IMR-90 (cell line): ENCODE data around the gene FLCN. TPM values are rescaled to one million over a fixed set of nuclear protein-coding genes. Genes with fewer than 3 reads are reported as not detected.

Experiments used
- ATAC-seq: fragments of 200-7000 bp; cut with Tn5 transposase; 2 replicates; pipeline ENCODE4 v1.9.1; 2020; ENCODE audit warnings: low read depth, mild to moderate bottlenecking, moderate library complexity
- BruUV-seq: library from RNA; stranded (reverse); fragments of 400-500 nt; replicated peaks from 2 replicates; lab custom pipeline; 2021; lab: Mats Ljungman, UMichigan
- CTCF ChIA-PET: fragments of 300-600 bp; formaldehyde crosslinking; extraction: SDS; loops from one replicate; lab custom pipeline; 2021; ENCODE audit warnings: antibody characterized with exemption; lab: Yijun Ruan, JAX
- POLR2A ChIA-PET: fragments of 300-600 bp; sonication (Branson Sonifier 250); formaldehyde crosslinking; loops from one replicate; lab custom pipeline; 2022; ENCODE audit warnings: antibody characterized with exemption; ENCODE audit not compliant: unreplicated experiment; lab: Charles Lee
- DNase-seq: peaks from one replicate; pipeline ENCODE4 v3.0.0; 2013
- H2AFZ ChIP-seq: replicated peaks from 2 replicates; pipeline ENCODE3; 2013; ENCODE audit warnings: low read length, mild to moderate bottlenecking; ENCODE audit not compliant: poor library complexity
- H2AK5ac ChIP-seq: 2 replicates; pipeline ENCODE4 v1.6.1; 2013; ENCODE audit warnings: low read depth, low read length, inconsistent platforms
- H2AK9ac ChIP-seq: replicated peaks from 2 replicates; pipeline ENCODE3; 2013; ENCODE audit warnings: mild to moderate bottlenecking, low read depth, low read length, moderate library complexity; ENCODE audit not compliant: poor library complexity
- H2BK120ac ChIP-seq: 2 replicates; pipeline ENCODE4 v1.6.1; 2013; ENCODE audit warnings: low read depth, low read length, inconsistent platforms
- H2BK15ac ChIP-seq: 3 replicates; pipeline ENCODE4 v1.6.1; 2013; ENCODE audit warnings: low read depth, low read length, inconsistent platforms
- H2BK20ac ChIP-seq: 2 replicates; pipeline ENCODE4 v1.6.1; 2013; ENCODE audit warnings: low read depth, mild to moderate bottlenecking, inconsistent platforms, low read length, moderate library complexity
- H2BK5ac ChIP-seq: 2 replicates; pipeline ENCODE4 v1.6.1; 2013; ENCODE audit warnings: mild to moderate bottlenecking, low read depth, low read length, inconsistent platforms; ENCODE audit not compliant: poor library complexity, severe bottlenecking
- H3K14ac ChIP-seq: replicated peaks from 2 replicates; pipeline ENCODE4 v1.6.1; 2013; ENCODE audit warnings: low read depth, low read length, inconsistent platforms
- H3K18ac ChIP-seq: 2 replicates; pipeline ENCODE4 v1.6.1; 2013; ENCODE audit warnings: low read depth, low read length, control low read depth
- H3K23ac ChIP-seq: 2 replicates; pipeline ENCODE4 v1.6.1; 2013; ENCODE audit warnings: low read depth, low read length, inconsistent platforms
- H3K27ac ChIP-seq: 2 replicates; pipeline ENCODE4 v1.5.1; 2013; ENCODE audit warnings: mild to moderate bottlenecking, control low read depth, low read length; ENCODE audit not compliant: insufficient read depth
- H3K27me3 ChIP-seq: 2 replicates; pipeline ENCODE4 v1.6.1; 2013; ENCODE audit warnings: low read length; ENCODE audit not compliant: control insufficient read depth, insufficient read depth
- H3K36me3 ChIP-seq: 2 replicates; pipeline ENCODE4 v1.6.1; 2013; ENCODE audit warnings: low read length, mixed read lengths; ENCODE audit not compliant: control insufficient read depth, insufficient read depth
- H3K4ac ChIP-seq: 2 replicates; pipeline ENCODE4 v1.6.1; 2013; ENCODE audit warnings: low read depth, low read length, inconsistent platforms
- H3K4me1 ChIP-seq: 2 replicates; pipeline ENCODE4 v1.6.1; 2013; ENCODE audit warnings: low read length, mixed read lengths; ENCODE audit not compliant: control insufficient read depth, insufficient read depth
- H3K4me2 ChIP-seq: 2 replicates; pipeline ENCODE4 v1.6.1; 2013; ENCODE audit warnings: low read depth, mild to moderate bottlenecking, control low read depth, low read length, moderate library complexity
- H3K4me3 ChIP-seq: 2 replicates; pipeline ENCODE4 v1.5.1; 2013; ENCODE audit warnings: low read depth, mild to moderate bottlenecking, control low read depth, low read length, moderate library complexity; ENCODE audit not compliant: insufficient read depth
- H3K56ac ChIP-seq: 2 replicates; pipeline ENCODE4 v1.6.1; 2013; ENCODE audit warnings: low read length, inconsistent platforms; ENCODE audit not compliant: insufficient read depth; ENCODE audit errors: extremely low read depth
- H3K79me1 ChIP-seq, 2 experiments: 2 replicates each; pipeline ENCODE4 v1.6.1; 2013; ENCODE audit warnings: low read length in 2 of 2, inconsistent platforms in 1 of 2, low read depth in 1 of 2
- H3K9ac ChIP-seq: 2 replicates; pipeline ENCODE4 v1.6.1; 2013; ENCODE audit warnings: low read depth, low read length, control low read depth
- H3K9me1 ChIP-seq: 2 replicates; pipeline ENCODE4 v1.6.1; 2013; ENCODE audit warnings: low read length, inconsistent platforms; ENCODE audit not compliant: insufficient read depth
- H3K9me3 ChIP-seq: 2 replicates; pipeline ENCODE4 v1.6.1; 2013; ENCODE audit warnings: low read length; ENCODE audit not compliant: control insufficient read depth, insufficient read depth
- H4K20me1 ChIP-seq: 2 replicates; pipeline ENCODE4 v1.6.1; 2013; ENCODE audit warnings: low read length, inconsistent platforms; ENCODE audit not compliant: insufficient read depth
- H4K5ac ChIP-seq: 2 replicates; pipeline ENCODE4 v1.6.1; 2013; ENCODE audit warnings: mild to moderate bottlenecking, low read depth, low read length, control low read depth
- H4K8ac ChIP-seq, 2 experiments: 2 replicates each; pipeline ENCODE4 v1.6.1; 2013; ENCODE audit warnings: low read depth in 2 of 2, low read length in 2 of 2, control low read depth in 1 of 2, inconsistent platforms in 1 of 2
- H4K91ac ChIP-seq: 2 replicates; pipeline ENCODE4 v1.6.1; 2013; ENCODE audit warnings: low read depth, low read length, inconsistent platforms; ENCODE audit not compliant: insufficient read depth
- BHLHE40 ChIP-seq: fragments of 150-350 bp; IDR thresholded peaks from 2 replicates; pipeline ENCODE4 v1.6.1; 2016; ENCODE audit warnings: mild to moderate bottlenecking, low read depth, low read length
- NFE2L2 ChIP-seq: fragments of 150-350 bp; IDR thresholded peaks from 2 replicates; pipeline ENCODE4 v1.6.1; 2016; ENCODE audit warnings: low read depth, mild to moderate bottlenecking, low read length
- WGBS, 2 experiments: methylation state at CpG; one replicate each; pipeline versions ENCODE4 v1.1.5 to v1.1.7; 2013; ENCODE audit warnings: missing lambda C conversion rate in 2 of 2; ENCODE audit not compliant: insufficient read length in 1 of 2; ENCODE audit errors: extremely low coverage in 2 of 2; 5-methylcytosine and 5-hydroxymethylcytosine counted together
- dilution Hi-C: fragments of 300-500 bp; cut with HindIII; formaldehyde crosslinking; loops from one replicate; pipeline ENCODE4 v1.14.3; 2018; ENCODE audit warnings: low sequenced_read_pairs; ENCODE audit not compliant: unreplicated experiment
- in situ Hi-C: fragments of 300-500 bp; cut with MboI; formaldehyde crosslinking; loops from 3 replicates; pipeline ENCODE4 v1.14.3; 2019; ENCODE audit warnings: low sequenced_read_pairs, inconsistent platforms, mixed read lengths
- intact Hi-C: fragments of 100-400 bp; cut with micrococcal nuclease; formaldehyde crosslinking; loops from 2 replicates; pipeline ENCODE4 v1.10.0; 2022
- polyA plus RNA-seq, 3 experiments: library from polyadenylated mRNA; depleted of rRNA; stranded (reverse); fragments of >200 nt; gene quantifications; 2 replicates each; pipeline ENCODE4 v1.2.3, GENCODE V29; 2012; ENCODE audit warnings: low replicate concordance in 1 of 3
- total RNA-seq: library from RNA; depleted of rRNA; stranded (reverse); fragments of >200 nt; gene quantifications from 2 replicates; pipeline ENCODE4 v1.2.3, GENCODE V29; 2012

The FLCN gene
- total and polyA plus RNA-seq, 2 of the 4 experiments (the other 2 are of a cell fraction), result 16.8 to 24.8 TPM

DNA sequence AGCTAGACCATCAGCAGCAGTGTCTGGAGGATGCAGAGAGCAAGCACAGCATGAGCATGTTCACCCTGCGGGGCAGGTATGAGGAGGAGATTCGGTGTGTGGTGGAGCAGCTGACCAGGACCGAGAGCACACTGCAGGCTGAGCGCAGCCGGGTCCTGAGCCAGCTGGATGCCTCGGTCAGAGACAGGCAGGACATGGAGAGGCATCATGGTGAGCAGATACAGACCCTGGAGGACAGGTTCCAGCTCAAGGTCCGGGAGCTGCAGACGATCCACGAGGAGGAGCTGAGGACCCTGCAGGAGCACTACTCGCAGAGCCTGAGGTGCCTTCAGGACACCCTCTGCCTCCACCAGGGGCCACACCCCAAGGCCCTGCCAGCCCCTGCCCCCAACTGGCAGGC, 69.6 kb downstream of the FLCN start:
- Histone ChIP-seq H3K27me3 (no peaks in the 10 kb centered on the region), H2BK20ac (no peak overlapping the region), H2AK5ac (no peak overlapping the region), H3K9me3 (no peaks in the 10 kb centered on the region), H2BK5ac (no peak overlapping the region), H3K4me1 (no peaks in the 10 kb centered on the region), H3K4me2 (no peak overlapping the region), H3K4me3 (no peak overlapping the region), H3K9me1 (peaks cover 4% of the 10 kb centered on the region; the same call in 1 of the 2 replicates), H2BK120ac (no peak overlapping the region), H3K4ac (no peak overlapping the region), H4K8ac (no peak overlapping the region), H2BK15ac (no peak overlapping the region), H3K9ac (no peak overlapping the region), H3K79me1 (peaks cover 10 to 55% of the 10 kb centered on the region in 2 experiments), H3K27ac (no peak overlapping the region), H3K14ac (no peak overlapping the region), H3K36me3 (peaks cover 71% of the 10 kb centered on the region), H2AK9ac (peak overlapping the region; percentile 43), H3K18ac (no peak overlapping the region), H4K5ac (no peak overlapping the region), H2AFZ (no peak overlapping the region), H3K56ac (no peak overlapping the region), H3K23ac (no peak overlapping the region), H4K20me1 (peaks cover 12% of the 10 kb centered on the region), H4K91ac (no peak overlapping the region)
- DNase-seq (no peak), ATAC-seq (no peak)
- no TSS peak for BruUV-seq
- in situ Hi-C loops, result no loop called here
- dilution Hi-C loops, result no loop called here
- whole genome bisulfite sequencing, 2 experiments, result 97% methylated on average over 6 of the region's 10 CpGs; no CpG with 5 or more reads in 1 of the 2 experiments
- CTCF ChIA-PET, result interaction anchor here (0.5 kb wide), 1 partner anchor 10 kb away, joined by 4 read pairs; no protein-coding TSS in a partner anchor
- TF ChIP-seq BHLHE40, result no peak
- no peak for TF ChIP-seq NFE2L2
- intact Hi-C loops, result no loop called here
- POLR2A ChIA-PET, result no interaction called here
